ACHN (cell line): ENCODE measurements around the gene PLXNA4.
A peak's percentile ranks its signal among the peaks of the same experiment; 100 is the strongest.

ENCODE experiments used
- DNase-seq: peaks from one replicate; pipeline ENCODE4 v3.0.0-alpha.2; 2015
- in situ Hi-C: cut with HindIII; loops from 2 replicates; pipeline ENCODE4 v1.10.0; 2017; ENCODE audit warnings: low sequenced_read_pairs, low pct_ligation_motif_present, low pct_unique_long_range_greater_than_20kb

The PLXNA4 gene

GRCh38 chr7:132296820-132297219 lies 279.4 kb downstream of the PLXNA4 start:
- in situ Hi-C loops = no loop called here
- DNase-seq = no peak

GRCh38 chr7:132295175-132295574 lies 281.1 kb downstream of the PLXNA4 start:
- in situ Hi-C loops = no loop called here
- DNase-seq = no peak

GRCh38 chr7:132292803-132293202 lies 283.5 kb downstream of the PLXNA4 start:
- in situ Hi-C loops = no loop called here
- peak; percentile 15 for DNase-seq

- in situ Hi-C loops = no loop called here
- DNase-seq = no peak
Measured at GRCh38 chr7:132291481-132291880, 284.8 kb downstream of the PLXNA4 start.

- in situ Hi-C loops = no loop called here
- no peak for DNase-seq
Measured at GRCh38 chr7:132290021-132290420, 286.2 kb downstream of the PLXNA4 start.

GRCh38 chr7:132286836-132287235 lies 289.4 kb downstream of the PLXNA4 start:
- DNase-seq = no peak
- in situ Hi-C loops = no loop called here

GRCh38 chr7:132280335-132280734 lies 295.9 kb downstream of the PLXNA4 start:
- in situ Hi-C loops = no loop called here
- DNase-seq = no peak

- in situ Hi-C loops = no loop called here
- DNase-seq = no peak
Measured at GRCh38 chr7:132279718-132280117, 296.6 kb downstream of the PLXNA4 start.

- in situ Hi-C loops = no loop called here
- DNase-seq = peak; percentile 92
Measured at GRCh38 chr7:132276976-132277725, 299.1 kb downstream of the PLXNA4 start.

GRCh38 chr7:132276234-132276630 lies 300.0 kb downstream of the PLXNA4 start:
- in situ Hi-C loops = no loop called here
- DNase-seq = peak; percentile 58

- in situ Hi-C loops = no loop called here
- peak; percentile 33 for DNase-seq
Measured at GRCh38 chr7:132275416-132276233, 300.6 kb downstream of the PLXNA4 start.

GRCh38 chr7:132272763-132273371 lies 303.4 kb downstream of the PLXNA4 start:
- DNase-seq = no peak
- in situ Hi-C loops = no loop called here

- in situ Hi-C loops = no loop called here
- DNase-seq = peak; percentile 49
Measured at GRCh38 chr7:132270517-132270916, 305.8 kb downstream of the PLXNA4 start.

- DNase-seq = no peak
- in situ Hi-C loops = no loop called here
Measured at GRCh38 chr7:132269718-132270117, 306.6 kb downstream of the PLXNA4 start.

GRCh38 chr7:132263151-132263550 lies 313.1 kb downstream of the PLXNA4 start:
- no peak for DNase-seq
- in situ Hi-C loops = no loop called here

GRCh38 chr7:132262160-132262470 lies 314.2 kb downstream of the PLXNA4 start:
- DNase-seq = no peak

GRCh38 chr7:132261327-132262159 lies 314.7 kb downstream of the PLXNA4 start:
- in situ Hi-C loops = no loop called here
- no peak for DNase-seq

More at GRCh38 chr7:132262160-132262470, 314.2 kb downstream of the PLXNA4 start:
- in situ Hi-C loops = no loop called here

- in situ Hi-C loops = no loop called here
Measured at GRCh38 chr7:132258231-132258630, 318.0 kb downstream of the PLXNA4 start.

GRCh38 chr7:132257253-132257652 lies 319.0 kb downstream of the PLXNA4 start:
- in situ Hi-C loops = no loop called here
- DNase-seq = no peak

More at GRCh38 chr7:132258231-132258630, 318.0 kb downstream of the PLXNA4 start:
- no peak for DNase-seq
